RPMI7951 (cell line): ENCODE results near the gene TAS2R46. TPM values are rescaled to one million over a fixed set of nuclear protein-coding genes. Genes with fewer than 3 reads are reported as not detected.
"Not testable (repeated sequence)": the region's sequence is repeated elsewhere in the genome, so short reads cannot be mapped to it uniquely, and the experiment has no call there.

Experiments
- DNase-seq: peaks from one replicate; pipeline ENCODE4 v3.0.0-alpha.2; 2012; ENCODE audit warnings: low read depth
- total RNA-seq: library from RNA; depleted of rRNA; stranded (reverse); fragments of >200 nt; shearing (Covaris generic); gene quantifications from 2 replicates; pipeline ENCODE4 v1.2.3, GENCODE V29; 2014; rRNA removed

TAS2R46 gene
- total RNA-seq, 1 experiment from 2014 or later = not detected

DNA sequence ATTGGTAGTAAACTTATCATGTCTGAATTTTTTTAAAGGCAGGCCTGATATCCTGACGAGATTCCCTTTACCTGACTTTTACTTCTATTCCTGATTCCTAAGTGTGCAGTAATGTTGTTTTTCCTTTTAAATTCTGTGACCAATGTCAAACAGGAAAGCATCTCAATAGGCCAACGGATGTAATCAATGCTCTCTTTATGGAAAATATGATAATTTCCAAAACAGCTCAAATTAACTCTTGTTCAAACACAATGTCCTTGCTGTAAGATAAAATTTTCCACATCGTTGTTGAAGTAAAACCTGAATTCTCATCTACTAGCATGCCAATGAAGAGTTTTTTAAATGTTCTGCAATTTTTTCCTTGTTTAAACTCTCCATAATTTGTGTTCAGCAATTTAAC lies 22.9 kb downstream of the TAS2R46 start:
- no peak for DNase-seq

DNA sequence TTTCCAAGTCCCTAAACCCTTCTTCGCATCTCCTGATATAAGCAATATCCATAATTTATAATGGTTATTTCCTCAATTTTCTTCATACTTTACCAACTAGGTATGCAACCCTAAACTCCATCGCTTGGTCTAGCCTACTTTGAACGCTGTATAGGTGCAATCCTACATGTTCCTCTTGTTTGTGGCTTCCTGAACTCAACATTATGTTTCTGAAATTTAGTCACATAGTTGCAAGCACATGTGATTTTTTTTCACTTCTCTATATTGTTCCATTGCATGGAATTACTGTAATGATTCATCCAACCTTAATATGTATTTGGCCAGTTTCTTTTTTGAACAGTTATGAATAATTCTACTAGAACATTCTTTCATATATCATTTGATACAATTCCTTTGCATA lies 28.1 kb downstream of the TAS2R46 start:
- DNase-seq = not testable (repeated sequence)

DNA sequence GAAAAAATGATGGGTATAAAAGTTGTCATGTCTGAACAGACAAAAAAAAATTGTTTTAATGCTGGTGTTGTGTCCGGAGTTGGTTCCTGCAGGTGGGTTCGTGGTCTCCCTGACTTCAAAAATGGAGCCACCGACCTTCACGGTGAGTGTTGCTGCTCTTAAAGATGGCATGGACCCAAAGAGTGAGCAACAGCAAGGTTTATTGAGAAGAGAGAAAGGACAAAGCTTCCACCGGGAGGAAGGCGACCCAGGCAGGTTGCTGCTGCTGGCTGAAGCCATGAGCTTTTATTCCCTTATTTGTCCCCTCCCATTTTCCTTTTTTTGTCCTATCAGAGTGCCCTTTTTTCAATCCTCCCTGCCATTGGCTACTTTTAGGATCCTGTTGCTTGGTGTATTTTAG lies 30.8 kb downstream of the TAS2R46 start, which contains the start of gene TAS2R31:
Gene TAS2R31, minus strand, starts transcription at position 101 of the 400 bp plus-strand sequence. Its CDS starts 72 bp downstream, at position 29.
- DNase-seq = no peak

DNA sequence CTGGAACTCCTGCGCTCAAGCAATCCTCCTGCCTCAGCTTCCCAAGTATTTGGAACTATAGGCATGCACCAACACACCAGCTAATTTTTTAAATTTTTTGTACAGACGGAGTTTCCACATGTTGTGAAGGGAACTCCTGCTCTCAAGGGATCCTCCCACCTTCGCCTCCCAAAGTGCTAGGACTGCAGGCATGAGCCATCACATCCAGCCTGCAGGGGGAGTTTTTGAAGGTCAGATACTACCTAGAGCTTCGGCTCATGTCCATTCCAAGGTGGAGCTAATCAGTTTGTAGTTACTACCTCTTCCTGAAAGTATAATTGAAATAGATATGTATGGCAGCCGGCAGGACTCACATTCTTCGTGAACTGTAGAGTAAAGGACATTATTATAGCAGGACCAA lies 36.0 kb downstream of the TAS2R46 start:
- DNase-seq = no peak

DNA sequence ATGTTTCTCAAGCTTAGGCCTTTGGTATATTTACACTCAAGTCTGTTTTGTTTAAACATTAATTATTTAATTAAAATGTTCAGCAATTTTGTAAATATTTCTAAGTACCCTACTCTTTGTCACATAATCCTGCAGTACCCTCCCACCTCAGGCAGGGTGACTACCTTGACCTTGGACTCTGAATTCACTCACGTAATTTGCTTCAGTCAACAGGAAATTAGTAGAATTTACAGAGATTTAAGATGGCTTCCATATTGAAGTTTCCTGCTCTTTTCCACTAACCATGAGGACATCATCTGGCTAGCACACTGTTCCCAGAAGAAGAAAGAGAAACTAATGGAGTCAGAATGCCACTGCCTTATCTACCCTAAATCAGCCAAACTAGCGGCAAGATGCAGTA lies 38.7 kb downstream of the TAS2R46 start:
- DNase-seq = no peak

DNA sequence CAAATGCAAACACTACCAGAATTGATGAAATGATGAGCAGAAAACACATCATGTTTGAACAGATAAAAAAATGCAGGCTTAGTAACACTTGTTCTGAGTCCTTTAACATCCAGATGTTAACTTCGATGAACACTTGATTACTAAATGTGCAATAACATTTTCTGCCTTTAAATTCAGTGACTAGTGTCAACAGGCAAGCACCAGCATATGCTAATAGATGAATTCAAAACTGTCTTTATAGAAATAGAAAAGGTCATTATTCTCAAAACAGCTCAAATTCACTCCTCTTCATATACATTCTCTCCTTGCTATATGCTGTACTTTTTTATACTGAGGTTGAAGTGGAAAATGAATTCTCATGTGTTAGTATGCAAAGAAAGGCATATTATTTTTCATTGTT lies 39.6 kb downstream of the TAS2R46 start, which contains the start of gene TAS2R19:
Gene TAS2R19, minus strand, starts transcription at position 101 of the 400 bp plus-strand sequence. Its CDS starts 49 bp downstream, at position 52.
- no peak for DNase-seq

DNA sequence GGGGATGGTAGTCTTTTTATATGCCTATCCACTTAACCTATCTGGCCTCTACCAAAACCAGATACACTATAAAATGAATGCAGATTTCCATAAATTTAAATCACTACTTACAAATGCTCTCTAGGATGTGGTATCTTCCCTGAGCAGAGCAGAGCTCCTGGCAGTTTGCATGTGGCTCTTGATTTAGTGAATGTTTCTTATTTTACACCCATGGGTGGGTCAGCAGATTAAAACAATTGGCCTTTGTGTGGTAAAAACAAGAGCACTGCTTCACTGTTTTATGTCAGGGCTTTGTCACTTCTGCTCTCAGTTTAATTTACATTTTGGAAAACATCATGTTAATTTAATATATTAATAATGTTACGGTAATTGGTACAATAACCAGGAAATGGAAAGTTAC lies 45.2 kb downstream of the TAS2R46 start:
- DNase-seq = no peak

DNA sequence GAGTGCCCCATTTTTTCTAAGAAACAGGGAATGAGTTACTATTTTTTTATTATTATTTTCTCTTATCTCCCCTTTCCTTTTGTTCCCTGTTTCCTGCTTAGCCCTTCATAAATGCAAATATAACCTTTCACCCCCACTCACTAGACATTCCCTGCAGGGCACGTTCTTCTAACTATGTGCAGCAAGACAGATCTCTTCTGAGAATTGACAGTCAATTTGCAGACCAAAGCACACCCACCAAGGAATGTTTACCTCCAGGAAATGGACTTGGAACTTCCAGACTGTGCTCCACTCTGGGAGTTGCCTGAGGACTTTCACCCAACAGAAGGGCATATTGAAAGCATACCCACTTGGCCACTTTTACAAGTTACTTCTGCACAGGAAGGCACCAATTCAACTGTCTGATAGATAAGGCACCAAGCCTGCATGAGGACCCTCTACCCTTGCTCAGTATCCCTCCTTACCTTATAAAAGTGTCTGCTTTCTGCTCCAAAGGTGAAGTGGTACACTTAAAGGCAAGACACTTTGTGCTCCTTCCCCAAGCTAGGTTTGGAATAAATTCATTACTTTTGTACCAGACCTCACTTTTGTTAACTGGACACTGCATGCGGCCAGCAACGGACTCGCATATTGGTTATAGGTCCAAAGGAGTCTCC lies 46.2 kb downstream of the TAS2R46 start:
- DNase-seq = no peak

DNA sequence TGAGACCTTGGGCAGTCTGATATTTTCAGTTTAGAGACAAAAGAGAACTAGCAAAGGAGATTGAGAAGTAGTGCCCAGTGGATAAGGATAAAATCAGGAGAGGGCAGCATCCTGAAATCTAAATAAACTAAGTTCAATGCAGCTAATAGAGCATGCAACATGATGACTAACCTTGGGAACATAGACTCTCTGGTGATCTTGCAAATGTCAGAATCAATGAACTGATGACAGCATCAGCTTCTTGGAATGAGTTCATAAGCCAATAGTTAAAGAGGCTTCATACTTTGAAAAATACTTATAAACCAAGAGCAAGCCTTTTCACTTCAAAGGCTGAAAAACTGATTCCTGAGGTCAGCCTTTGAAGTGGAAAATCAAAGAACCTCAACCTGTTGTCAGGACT lies 47.9 kb downstream of the TAS2R46 start:
- no peak for DNase-seq

Other genes starting within 250 kb of the TAS2R46 start
- gene TAS2R10, start 235.9 kb downstream of the TAS2R46 start, total RNA-seq = 0.60 and 0.68 TPM in 2 replicates
- gene PRR4, start 212.8 kb downstream of the TAS2R46 start, total RNA-seq = 1.3 and 2.2 TPM in 2 replicates
- 3.5 and 10.7 TPM in 2 replicates for gene PRH1, start 178.0 kb downstream of the TAS2R46 start, total RNA-seq
- 0.20 and 0.48 TPM in 2 replicates for gene TAS2R13, start 152.7 kb downstream of the TAS2R46 start, total RNA-seq
- gene PRH2, start 133.1 kb downstream of the TAS2R46 start, total RNA-seq = not detected in 2 replicates
- 0.98 and 1.9 TPM in 2 replicates for gene TAS2R14, start 123.0 kb downstream of the TAS2R46 start, total RNA-seq
- gene TAS2R50, start 75.4 kb downstream of the TAS2R46 start, total RNA-seq = 0.20 and 0.24 TPM in 2 replicates
- gene TAS2R20, start 64.0 kb downstream of the TAS2R46 start, total RNA-seq = 0.24 and 0.68 TPM in 2 replicates
- 0.24 TPM in 1 of 2 replicates, not detected in the other for gene TAS2R19, start 39.7 kb downstream of the TAS2R46 start, total RNA-seq
- gene TAS2R31, start 30.9 kb downstream of the TAS2R46 start, total RNA-seq = 1.1 and 1.2 TPM in 2 replicates
- 0.36 and 0.39 TPM in 2 replicates for gene TAS2R43, start 30.0 kb upstream of the TAS2R46 start, total RNA-seq
- 0.60 and 0.98 TPM in 2 replicates for gene TAS2R30, start 72.3 kb upstream of the TAS2R46 start, total RNA-seq
- gene SMIM10L1, start 108.9 kb upstream of the TAS2R46 start, total RNA-seq = 7.9 and 10.2 TPM in 2 replicates
- gene TAS2R42, start 124.6 kb upstream of the TAS2R46 start, total RNA-seq = not detected in 2 replicates
- gene PRB3, start 207.4 kb upstream of the TAS2R46 start, total RNA-seq = not detected in 2 replicates
- gene PRB4, start 248.1 kb upstream of the TAS2R46 start, total RNA-seq = not detected in 2 replicates